NCI-H460 (cell line): Measurements from ENCODE around the gene METTL4. TPM values are rescaled to one million over a fixed set of nuclear protein-coding genes. Genes with fewer than 3 reads are reported as not detected.

Experiments
- DNase-seq: peaks from one replicate; pipeline ENCODE4 v3.0.0-alpha.2; 2016; ENCODE audit warnings: low read depth; ENCODE audit errors: extremely low read depth
- total RNA-seq: library from RNA; depleted of rRNA; stranded (reverse); fragments of >200 nt; shearing (Covaris generic); gene quantifications from 2 replicates; pipeline ENCODE4 v1.2.3, GENCODE V29; 2014

Gene METTL4
- total RNA-seq, 1 experiment from 2014 or later: 15.1 TPM

GRCh38 chr18:2568129-2568528 is 3.2 kb downstream of the METTL4 start:
- no peak for DNase-seq

- DNase-seq: no peak
Observed at GRCh38 chr18:2564373-2564772, 6.9 kb downstream of the METTL4 start.

- no peak for DNase-seq
Observed at GRCh38 chr18:2559249-2559648, 12.1 kb downstream of the METTL4 start.

GRCh38 chr18:2557536-2557935 is 13.8 kb downstream of the METTL4 start:
- no peak for DNase-seq

- DNase-seq: no peak
Observed at GRCh38 chr18:2555895-2556294, 15.4 kb downstream of the METTL4 start.

GRCh38 chr18:2554696-2555095 is 16.6 kb downstream of the METTL4 start:
- no peak for DNase-seq

GRCh38 chr18:2551425-2551824 is 19.9 kb downstream of the METTL4 start:
- DNase-seq: no peak

GRCh38 chr18:2549462-2549861 is 21.8 kb downstream of the METTL4 start:
- DNase-seq: no peak

GRCh38 chr18:2547477-2548087 is 23.7 kb downstream of the METTL4 start:
- peak; percentile 6 for DNase-seq

GRCh38 chr18:2545155-2545554 is 26.1 kb downstream of the METTL4 start:
- DNase-seq: no peak

GRCh38 chr18:2541925-2542563 is 29.3 kb downstream of the METTL4 start:
- DNase-seq: peak; percentile 15

- DNase-seq: no peak
Observed at GRCh38 chr18:2540575-2540974, 30.7 kb downstream of the METTL4 start.

GRCh38 chr18:2538844-2539243 is 32.5 kb downstream of the METTL4 start:
- no peak for DNase-seq

- no peak for DNase-seq
Observed at GRCh38 chr18:2538236-2538635, 33.1 kb downstream of the METTL4 start.

GRCh38 chr18:2537296-2537695 is 34.0 kb downstream of the METTL4 start:
- no peak for DNase-seq

- no peak for DNase-seq
Observed at GRCh38 chr18:2536493-2536892, 34.8 kb downstream of the METTL4 start.

- DNase-seq: no peak
Observed at GRCh38 chr18:2536063-2536462, 35.2 kb downstream of the METTL4 start.

- no peak for DNase-seq
Observed at GRCh38 chr18:2535419-2535910, 35.8 kb downstream of the METTL4 start.

- no peak for DNase-seq
Observed at GRCh38 chr18:2534906-2535305, 36.4 kb downstream of the METTL4 start.

- DNase-seq: no peak
Observed at GRCh38 chr18:2532797-2533196, 38.5 kb downstream of the METTL4 start.

GRCh38 chr18:2531751-2532150 is 39.6 kb downstream of the METTL4 start:
- no peak for DNase-seq

GRCh38 chr18:2529154-2529553 is 42.2 kb downstream of the METTL4 start:
- DNase-seq: no peak

GRCh38 chr18:2526329-2526728 is 45.0 kb downstream of the METTL4 start:
- DNase-seq: no peak
